Peyer's patch (tissue), 4 donors: ENCODE data around the gene CSRP2.

ENCODE experiments used
- CTCF ChIP-seq, 6 experiments: fragments of 450-650 bp in 4 of 6; fragments of 200-600 bp in 2 of 6; sonication (generic) in 1 of 6; IDR thresholded peaks; one replicate each; pipeline ENCODE4 v1.5.1; 2017 to 2019; ENCODE audit warnings: antibody characterized with exemption in 6 of 6, mild to moderate bottlenecking in 3 of 6, moderate library complexity in 1 of 6
- POLR2A ChIP-seq, 2 donors: fragments of 450-650 bp; IDR thresholded peaks; one replicate each; pipeline ENCODE4 v1.5.1; 2017; ENCODE audit warnings: antibody characterized with exemption in 2 of 2, mild to moderate bottlenecking in 2 of 2, moderate library complexity in 2 of 2

- TF ChIP-seq CTCF (IDR thresholded peaks at IDR 0.05) (no peak), POLR2A (IDR thresholded peaks at IDR 0.05) (no peak)
Observed at GRCh38 chr12:76874027-76874426, 4.8 kb downstream of the CSRP2 start.
